ENCODE data around the gene WASF2. TPM values are rescaled to one million over a fixed set of nuclear protein-coding genes. Genes with fewer than 3 reads are reported as not detected.

WASF2 gene
- total and polyA plus RNA-seq, 2 experiments from 2014 or later = 32.7 to 53.4 TPM

GRCh38 chr1:27363766-27364695 is 125.9 kb downstream of the WASF2 start:
- TF ChIP-seq, protein P1, sequence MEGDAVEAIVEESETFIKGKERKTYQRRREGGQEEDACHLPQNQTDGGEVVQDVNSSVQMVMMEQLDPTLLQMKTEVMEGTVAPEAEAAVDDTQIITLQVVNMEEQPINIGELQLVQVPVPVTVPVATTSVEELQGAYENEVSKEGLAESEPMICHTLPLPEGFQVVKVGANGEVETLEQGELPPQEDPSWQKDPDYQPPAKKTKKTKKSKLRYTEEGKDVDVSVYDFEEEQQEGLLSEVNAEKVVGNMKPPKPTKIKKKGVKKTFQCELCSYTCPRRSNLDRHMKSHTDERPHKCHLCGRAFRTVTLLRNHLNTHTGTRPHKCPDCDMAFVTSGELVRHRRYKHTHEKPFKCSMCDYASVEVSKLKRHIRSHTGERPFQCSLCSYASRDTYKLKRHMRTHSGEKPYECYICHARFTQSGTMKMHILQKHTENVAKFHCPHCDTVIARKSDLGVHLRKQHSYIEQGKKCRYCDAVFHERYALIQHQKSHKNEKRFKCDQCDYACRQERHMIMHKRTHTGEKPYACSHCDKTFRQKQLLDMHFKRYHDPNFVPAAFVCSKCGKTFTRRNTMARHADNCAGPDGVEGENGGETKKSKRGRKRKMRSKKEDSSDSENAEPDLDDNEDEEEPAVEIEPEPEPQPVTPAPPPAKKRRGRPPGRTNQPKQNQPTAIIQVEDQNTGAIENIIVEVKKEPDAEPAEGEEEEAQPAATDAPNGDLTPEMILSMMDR (IDR thresholded peaks at IDR 0.05; ENCODE audit: low read depth, low read length) = no peak
- no peak overlapping the region for H3K27ac ChIP-seq
- H3K36me3 ChIP-seq = no peaks in the 10 kb centered on the region
- H3K9me3 ChIP-seq (ENCODE audit: low read depth) = no peaks in the 10 kb centered on the region
- no peak for DNase-seq (ENCODE audit: low read depth in 1 of 2, low spot score in 1 of 2)
- peaks cover 21% of the 10 kb centered on the region for H3K27me3 ChIP-seq
- peaks cover 3% of the 10 kb centered on the region for H3K4me1 ChIP-seq (ENCODE audit: low read depth)
- no peak overlapping the region for H3K4me3 ChIP-seq

DNA sequence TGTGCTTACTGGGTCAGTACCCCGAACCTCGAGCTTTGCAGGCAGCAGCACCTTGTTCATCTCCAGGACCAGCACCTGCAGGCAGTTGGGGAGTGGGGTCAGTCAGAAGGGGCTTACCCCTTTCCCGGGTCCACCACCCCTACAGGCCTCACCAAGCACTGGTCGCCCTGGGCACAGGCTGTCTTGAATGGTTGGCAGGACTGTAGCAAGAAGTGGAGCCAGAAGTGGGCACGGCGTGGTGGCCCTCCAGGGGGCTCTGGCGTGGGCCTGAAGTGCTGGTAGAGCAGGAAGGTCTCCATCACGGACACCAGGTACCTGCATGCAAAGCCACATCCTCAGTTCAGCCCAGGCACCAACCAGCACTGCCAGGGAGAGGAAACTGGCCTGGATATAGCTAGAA is 128.4 kb downstream of the WASF2 start:
- H3K27me3 ChIP-seq = peaks cover 31% of the 10 kb centered on the region
- H3K9me3 ChIP-seq (ENCODE audit: low read depth) = no peaks in the 10 kb centered on the region
- TF ChIP-seq, protein P1 (IDR thresholded peaks at IDR 0.05; ENCODE audit: low read depth, low read length) = no peak
- no peaks in the 10 kb centered on the region for H3K36me3 ChIP-seq
- no peak overlapping the region for H3K27ac ChIP-seq
- H3K4me3 ChIP-seq = no peak overlapping the region
- no peak for DNase-seq (ENCODE audit: low read depth in 1 of 2, low spot score in 1 of 2)
- peaks cover 4% of the 10 kb centered on the region for H3K4me1 ChIP-seq (ENCODE audit: low read depth)

GRCh38 chr1:27361044-27361402 is 128.9 kb downstream of the WASF2 start:
- DNase-seq (ENCODE audit: low read depth in 1 of 2, low spot score in 1 of 2) = no peak
- Histone ChIP-seq H3K4me3 (peak overlapping the region; percentile 33), H3K9me3 (ENCODE audit: low read depth) (no peaks in the 10 kb centered on the region), H3K27me3 (peaks cover 31% of the 10 kb centered on the region), H3K36me3 (no peaks in the 10 kb centered on the region), H3K27ac (no peak overlapping the region), H3K4me1 (ENCODE audit: low read depth) (peaks cover 4% of the 10 kb centered on the region)
- TF ChIP-seq, protein P1 (IDR thresholded peaks at IDR 0.05; ENCODE audit: low read depth, low read length) = no peak

DNA sequence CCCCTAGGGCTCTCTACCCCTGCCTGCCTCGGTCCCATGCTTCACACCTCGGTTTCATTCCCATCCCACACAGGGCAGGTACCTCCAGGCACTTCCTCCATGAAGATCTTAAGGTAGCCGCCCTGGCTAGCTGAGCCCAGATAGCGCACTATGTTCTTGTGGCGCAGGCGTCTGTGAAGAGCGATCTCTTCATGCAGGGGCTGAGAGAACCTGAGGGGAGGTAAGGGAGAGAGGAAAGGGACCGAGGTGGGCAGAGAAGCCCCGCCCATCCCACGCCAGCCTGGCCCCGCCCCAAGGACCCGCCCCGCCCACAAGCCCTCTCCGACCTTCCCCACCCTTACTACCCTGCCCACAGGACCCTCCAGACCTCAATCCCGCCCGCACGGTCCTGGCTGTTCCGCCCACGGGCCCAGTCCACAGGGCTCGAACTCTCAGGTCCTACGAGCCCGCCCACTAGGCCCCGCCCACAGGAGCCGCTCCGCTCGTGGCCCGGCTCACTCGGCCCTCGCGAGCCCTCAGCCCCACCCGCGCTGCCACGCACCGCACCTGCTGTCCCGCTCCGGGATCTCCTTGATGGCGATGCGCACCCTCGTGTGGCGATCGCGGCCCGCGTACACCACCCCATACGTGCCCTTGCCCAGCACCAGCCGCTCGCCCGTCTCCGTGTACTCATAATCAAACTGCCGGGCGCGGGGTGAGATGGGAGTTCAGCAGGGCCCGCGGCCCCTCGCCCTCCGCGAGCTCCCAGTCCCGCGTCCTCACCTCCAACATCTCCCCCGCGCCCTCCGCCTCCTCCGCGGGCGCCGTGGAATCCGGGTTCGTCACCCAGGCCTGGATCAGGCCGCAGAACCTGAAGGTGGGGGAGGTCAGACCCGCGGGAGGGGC is 129.6 kb downstream of the WASF2 start:
- no peaks in the 10 kb centered on the region for H3K9me3 ChIP-seq (ENCODE audit: low read depth)
- peak in 1 of 2 donors; percentile 47 for DNase-seq (ENCODE audit: low read depth in 1 of 2, low spot score in 1 of 2)
- H3K27me3 ChIP-seq = peaks cover 31% of the 10 kb centered on the region
- H3K4me3 ChIP-seq = peak overlapping the region; percentile 33
- no peak overlapping the region for H3K27ac ChIP-seq
- TF ChIP-seq, protein P1 (IDR thresholded peaks at IDR 0.05; ENCODE audit: low read depth, low read length) = no peak
- peaks cover 4% of the 10 kb centered on the region for H3K4me1 ChIP-seq (ENCODE audit: low read depth)
- no peaks in the 10 kb centered on the region for H3K36me3 ChIP-seq

GRCh38 chr1:27359822-27360158 is 130.2 kb downstream of the WASF2 start:
- H3K4me3 ChIP-seq = peak overlapping the region; percentile 33
- no peak overlapping the region for H3K27ac ChIP-seq
- H3K27me3 ChIP-seq = peaks cover 31% of the 10 kb centered on the region
- DNase-seq (ENCODE audit: low read depth in 1 of 2, low spot score in 1 of 2) = no peak
- no peaks in the 10 kb centered on the region for H3K36me3 ChIP-seq
- H3K4me1 ChIP-seq (ENCODE audit: low read depth) = peaks cover 4% of the 10 kb centered on the region
- no peaks in the 10 kb centered on the region for H3K9me3 ChIP-seq (ENCODE audit: low read depth)
- TF ChIP-seq, protein P1 (IDR thresholded peaks at IDR 0.05; ENCODE audit: low read depth, low read length) = no peak
